ENCODE data around the gene PPCS. TPM values are rescaled to one million over a fixed set of nuclear protein-coding genes. Genes with fewer than 3 reads are reported as not detected.

The PPCS gene
- total and polyA plus RNA-seq, 9 of the 15 experiments (the other 6 are each of a cell fraction or from before 2014, with no cell fraction given), result 7.9 to 34.6 (median 14.8) TPM

DNA sequence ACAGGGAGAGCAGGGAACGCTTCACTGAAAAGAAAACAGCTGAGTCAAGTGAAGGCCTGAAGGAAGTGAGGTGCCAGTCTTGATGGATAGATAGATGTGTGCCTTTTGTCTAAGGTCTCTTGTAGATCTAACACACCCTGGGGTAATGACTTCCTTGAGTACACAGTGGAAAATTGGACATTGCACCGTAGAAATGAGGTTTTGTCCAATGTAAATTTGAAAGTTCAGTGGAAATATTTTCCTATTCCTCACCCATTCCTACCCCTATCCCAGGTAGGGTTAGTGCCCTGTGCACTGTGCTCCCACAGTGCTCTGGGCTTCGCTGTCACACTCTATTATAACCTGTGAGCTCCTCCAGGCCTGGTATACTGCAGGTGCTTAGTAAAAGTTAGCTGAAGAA, 24.8 kb upstream of the PPCS start:
- FAIRE-seq (no peak), DNase-seq (ENCODE audit: extremely low read depth in 1 of 4, low spot score in 3 of 4) (no peak), ATAC-seq (no peak)
- intact Hi-C loops (cut with micrococcal nuclease) (no loop called here), in situ Hi-C loops (cut with MboI) (no loop called here)
- Histone ChIP-seq H3K27ac (ENCODE audit: extremely low read depth, low read depth, low read length) (no peak overlapping the region), H3K9me3 (replicated peaks; ENCODE audit: control insufficient read depth, insufficient read depth, low read depth, low read length) (no peaks in the 10 kb centered on the region), H3K79me2 (ENCODE audit: control insufficient read depth, insufficient read depth, low read length) (no peaks in the 10 kb centered on the region), H4K20me1 (replicated peaks; ENCODE audit: control insufficient read depth, insufficient read depth, low read length) (no peaks in the 10 kb centered on the region), H3K4me1 (replicated peaks in 1 of 2; ENCODE audit: control insufficient read depth in 2 of 2, insufficient read depth in 2 of 2, low read length in 2 of 2) (no peaks in the 10 kb centered on the region), H3K9me1 (ENCODE audit: control insufficient read depth, insufficient read depth, low read length) (no peaks in the 10 kb centered on the region), H3K27me3 (ENCODE audit: control insufficient read depth in 2 of 2, insufficient read depth in 2 of 2, low read length in 2 of 2) (peaks cover 10 to 21% of the 10 kb centered on the region in 2 experiments; a peak in 4 of 5 replicates), H2AFZ (ENCODE audit: low read depth, low read length) (no peak overlapping the region), H3K4me2 (ENCODE audit: insufficient read depth, low read length) (no peak overlapping the region), H3K36me3 (ENCODE audit: control insufficient read depth, insufficient read depth, low read length) (no peaks in the 10 kb centered on the region), H3K9ac (ENCODE audit: insufficient read depth in 1 of 2, low read depth in 2 of 2, low read length in 2 of 2) (no peak overlapping the region), H3K4me3 (no peak overlapping the region)
- ChIA-PET CTCF (ENCODE audit: low intra/inter-chr PET ratio) (no interaction called here), POLR2A (interaction anchor here (0.5 kb wide), 1 partner anchor 19 kb away, joined by 3 read pairs; no protein-coding TSS in a partner anchor)
- TF ChIP-seq PHTF2 (CRISPR knock-in tag; IDR thresholded peaks at IDR 0.05), result no peak
- no peak for TF ChIP-seq ZNF717 (CRISPR knock-in tag; IDR thresholded peaks at IDR 0.05)
- TF ChIP-seq THRB (CRISPR knock-in tag; conservative IDR thresholded peaks at IDR 0.05), result no peak
- TF ChIP-seq XRCC4 (IDR thresholded peaks at IDR 0.05; ENCODE audit: extremely low read depth, insufficient read depth, insufficient read length), result no peak
- no peak for TF ChIP-seq SIN3A (IDR thresholded peaks at IDR 0.05; ENCODE audit: borderline replicate concordance in 2 of 2, control insufficient read depth in 1 of 2, low read depth in 2 of 2, low read length in 2 of 2)
- no peak for TF ChIP-seq COPS2 (conservative IDR thresholded peaks at IDR 0.05)
- no peak for TF ChIP-seq EHMT2 (IDR thresholded peaks at IDR 0.05)
- TF ChIP-seq KLF13 (tag; IDR thresholded peaks at IDR 0.05; ENCODE audit: borderline replicate concordance, low read depth), result no peak
- no peak for TF ChIP-seq CC2D1A (IDR thresholded peaks at IDR 0.05)
- no peak for TF ChIP-seq ZNF140 (CRISPR knock-in tag; IDR thresholded peaks at IDR 0.05)
- no peak for TF ChIP-seq ZNF184 (CRISPR knock-in tag; IDR thresholded peaks at IDR 0.05)
- no peak for TF ChIP-seq ZNF23 (CRISPR knock-in tag; IDR thresholded peaks at IDR 0.05)
- TF ChIP-seq CCAR2 (IDR thresholded peaks at IDR 0.05; ENCODE audit: low read depth, low read length), result no peak
- no peak for TF ChIP-seq POLR2B (IDR thresholded peaks at IDR 0.05; ENCODE audit: low read depth, partially characterized antibody)
- TF ChIP-seq MED1 (CRISPR knock-in tag; IDR thresholded peaks at IDR 0.05; ENCODE audit: borderline replicate concordance), result no peak
- no peak for TF ChIP-seq POU5F1 (IDR thresholded peaks at IDR 0.05; ENCODE audit: borderline replicate concordance, low read depth, low read length, partially characterized antibody)
- no peak for TF ChIP-seq SMAD2 (IDR thresholded peaks at IDR 0.05; ENCODE audit: low read depth, low read length)
- 2% methylated on average over 3 of the region's 3 CpGs for WGBS (ENCODE audit: insufficient coverage, low coverage, missing lambda C conversion rate)
- BruUV-seq (replicated peaks), result no TSS peak

Measured in K562 (cell line).